H9 (cell line): ENCODE data around the gene CARHSP1. TPM values are rescaled to one million over a fixed set of nuclear protein-coding genes. Genes with fewer than 3 reads are reported as not detected.
A peak's percentile ranks its signal among the peaks of the same experiment; 100 is the strongest.

Source experiments
- DNase-seq: peaks from one replicate; pipeline ENCODE4 v3.0.0-alpha.2; 2017
- H2AFZ ChIP-seq: one replicate; pipeline ENCODE4 v1.6.1; 2013; ENCODE audit warnings: mild to moderate bottlenecking, low read length, control low read depth, moderate library complexity
- H2AK5ac ChIP-seq: 2 replicates; pipeline ENCODE4 v1.6.1; 2013; ENCODE audit warnings: low read length, control low read depth, mixed read lengths; ENCODE audit not compliant: insufficient read length
- H2BK120ac ChIP-seq: one replicate; pipeline ENCODE4 v1.6.1; 2013; ENCODE audit warnings: low read depth, mild to moderate bottlenecking, low read length, control low read depth, inconsistent platforms; ENCODE audit not compliant: poor library complexity, severe bottlenecking
- H2BK12ac ChIP-seq: 2 replicates; pipeline ENCODE4 v1.6.1; 2013; ENCODE audit warnings: low read length, control low read depth, mixed read lengths, low read depth; ENCODE audit not compliant: insufficient read length
- H2BK15ac ChIP-seq: 2 replicates; pipeline ENCODE4 v1.6.1; 2013; ENCODE audit warnings: low read depth, low read length, control low read depth
- H2BK20ac ChIP-seq: one replicate; pipeline ENCODE4 v1.6.1; 2013; ENCODE audit warnings: low read depth, mild to moderate bottlenecking, low read length, control low read depth, inconsistent platforms; ENCODE audit not compliant: poor library complexity, severe bottlenecking
- H2BK5ac ChIP-seq: 2 replicates; pipeline ENCODE4 v1.6.1; 2013; ENCODE audit warnings: low read length, control low read depth, mixed read lengths; ENCODE audit not compliant: insufficient read length
- H3K14ac ChIP-seq: 2 replicates; pipeline ENCODE4 v1.6.1; 2013; ENCODE audit warnings: low read length, control low read depth; ENCODE audit not compliant: insufficient read depth
- H3K18ac ChIP-seq: 2 replicates; pipeline ENCODE4 v1.6.1; 2013; ENCODE audit warnings: low read depth, mild to moderate bottlenecking, mixed read lengths, low read length, control low read depth; ENCODE audit not compliant: insufficient read length
- H3K23ac ChIP-seq: 2 replicates; pipeline ENCODE4 v1.6.1; 2013; ENCODE audit warnings: low read length, control low read depth, mixed read lengths, low read depth; ENCODE audit not compliant: insufficient read length
- H3K23me2 ChIP-seq: 2 replicates; pipeline ENCODE4 v1.6.1; 2013; ENCODE audit warnings: low read depth, mild to moderate bottlenecking, mixed read lengths, low read length, control low read depth; ENCODE audit not compliant: insufficient read length, poor library complexity, severe bottlenecking
- H3K27ac ChIP-seq: 2 replicates; pipeline ENCODE4 v1.5.1; 2013; ENCODE audit warnings: low read length, control low read depth, mixed read lengths, low read depth; ENCODE audit not compliant: insufficient read length
- H3K27me3 ChIP-seq: 2 replicates; pipeline ENCODE4 v1.6.1; 2013; ENCODE audit warnings: low read length, control low read depth, inconsistent platforms; ENCODE audit not compliant: insufficient read depth
- H3K4ac ChIP-seq: 2 replicates; pipeline ENCODE4 v1.6.1; 2013; ENCODE audit warnings: low read depth, mild to moderate bottlenecking, control low read depth, inconsistent platforms, low read length, moderate library complexity
- H3K4me1 ChIP-seq: 2 replicates; pipeline ENCODE4 v1.6.1; 2013; ENCODE audit warnings: low read length, control low read depth, inconsistent platforms; ENCODE audit not compliant: insufficient read depth
- H3K4me2 ChIP-seq: 2 replicates; pipeline ENCODE4 v1.6.1; 2013; ENCODE audit warnings: low read length, control low read depth, mixed read lengths; ENCODE audit not compliant: insufficient read length, insufficient read depth
- H3K56ac ChIP-seq: 2 replicates; pipeline ENCODE4 v1.6.1; 2013; ENCODE audit warnings: low read depth, mild to moderate bottlenecking, mixed read lengths, low read length, control low read depth; ENCODE audit not compliant: insufficient read length
- H3K79me1 ChIP-seq: 2 replicates; pipeline ENCODE4 v1.6.1; 2013; ENCODE audit warnings: low read depth, mild to moderate bottlenecking, moderate library complexity, low read length, control low read depth, inconsistent platforms; ENCODE audit not compliant: insufficient read depth, poor library complexity, severe bottlenecking
- H3K79me2 ChIP-seq: 2 replicates; pipeline ENCODE4 v1.6.1; 2013; ENCODE audit warnings: low read length, control low read depth, inconsistent platforms; ENCODE audit not compliant: insufficient read depth
- H3K9ac ChIP-seq: 2 replicates; pipeline ENCODE4 v1.6.1; 2013; ENCODE audit warnings: low read length, control low read depth, mixed read lengths; ENCODE audit not compliant: insufficient read length; ENCODE audit errors: extremely low read depth
- H3K9me3 ChIP-seq: one replicate; pipeline ENCODE4 v1.6.1; 2013; ENCODE audit warnings: low read depth, low read length, inconsistent platforms; ENCODE audit not compliant: control insufficient read depth
- H3T11ph ChIP-seq: one replicate; pipeline ENCODE4 v1.6.1; 2013; ENCODE audit warnings: mild to moderate bottlenecking, low read length, control low read depth, inconsistent platforms
- H4K20me1 ChIP-seq: one replicate; pipeline ENCODE4 v1.6.1; 2013; ENCODE audit not compliant: control insufficient read depth, insufficient read length, insufficient read depth
- H4K5ac ChIP-seq: 2 replicates; pipeline ENCODE4 v1.6.1; 2013; ENCODE audit warnings: low read depth, mild to moderate bottlenecking, mixed read lengths, low read length, control low read depth; ENCODE audit not compliant: insufficient read length
- H4K8ac ChIP-seq: replicated peaks from 2 replicates; pipeline ENCODE4 v1.6.1; 2013; ENCODE audit warnings: low read length, control low read depth, mixed read lengths, low read depth; ENCODE audit not compliant: insufficient read length
- H4K91ac ChIP-seq: 2 replicates; pipeline ENCODE4 v1.6.1; 2013; ENCODE audit warnings: low read depth, mild to moderate bottlenecking, moderate library complexity, mixed read lengths, low read length, control low read depth; ENCODE audit not compliant: insufficient read length
- H3K27ac Mint-ChIP-seq, 3 experiments: 2 replicates in 2 of 3; 3 replicates in 1 of 3; pipeline ENCODE4 v1.8.0; 2020 to 2021; ENCODE audit warnings: mixed read lengths in 3 of 3, mild to moderate bottlenecking in 1 of 3, moderate library complexity in 1 of 3
- H3K27me3 Mint-ChIP-seq: 2 replicates; pipeline ENCODE4 v1.8.0; 2021; ENCODE audit warnings: low read depth, mild to moderate bottlenecking, moderate library complexity, mixed read lengths
- H3K36me3 Mint-ChIP-seq, 3 experiments: 2 replicates in 2 of 3; 3 replicates in 1 of 3; pipeline ENCODE4 v1.8.0; 2020 to 2021; ENCODE audit warnings: low read depth in 3 of 3, mixed read lengths in 3 of 3; ENCODE audit not compliant: insufficient read depth in 1 of 3
- H3K4me1 Mint-ChIP-seq, 2 experiments: 2 replicates each; pipeline ENCODE4 v1.8.0; 2020; ENCODE audit warnings: mixed read lengths in 2 of 2
- H3K4me3 Mint-ChIP-seq, 2 experiments: 2 replicates in 1 of 2; 3 replicates in 1 of 2; pipeline ENCODE4 v1.8.0; 2020 to 2021; ENCODE audit warnings: mild to moderate bottlenecking in 2 of 2, mixed read lengths in 2 of 2, moderate library complexity in 1 of 2
- H3K9me3 Mint-ChIP-seq, 2 experiments: 2 replicates in 1 of 2; 3 replicates in 1 of 2; pipeline ENCODE4 v1.8.0; 2020; ENCODE audit warnings: mild to moderate bottlenecking in 2 of 2, mixed read lengths in 2 of 2, moderate library complexity in 1 of 2
- WGBS: extraction: QIAGEN DNeasy Blood & Tissue Kit; methylation state at CpG from one replicate; pipeline ENCODE4 v1.1.7; 2013; ENCODE audit warnings: missing lambda C conversion rate, low lambda C conversion rate, mixed read lengths; ENCODE audit not compliant: insufficient read length; ENCODE audit errors: extremely low coverage; 5-methylcytosine and 5-hydroxymethylcytosine counted together
- total RNA-seq: library from RNA; stranded (reverse); gene quantifications from 2 replicates; pipeline ENCODE4 v1.2.1, GENCODE V29; 2021
- TF ChIP-seq, protein P1 (sequence below): fragments of 200-600 bp; sonication (generic); conservative IDR thresholded peaks from 3 replicates; pipeline ENCODE4 v1.8.0; 2021; ENCODE audit warnings: antibody characterized with exemption, mild to moderate bottlenecking

Gene CARHSP1
- total RNA-seq, 1 experiment from 2014 or later, result 194 TPM

DNA sequence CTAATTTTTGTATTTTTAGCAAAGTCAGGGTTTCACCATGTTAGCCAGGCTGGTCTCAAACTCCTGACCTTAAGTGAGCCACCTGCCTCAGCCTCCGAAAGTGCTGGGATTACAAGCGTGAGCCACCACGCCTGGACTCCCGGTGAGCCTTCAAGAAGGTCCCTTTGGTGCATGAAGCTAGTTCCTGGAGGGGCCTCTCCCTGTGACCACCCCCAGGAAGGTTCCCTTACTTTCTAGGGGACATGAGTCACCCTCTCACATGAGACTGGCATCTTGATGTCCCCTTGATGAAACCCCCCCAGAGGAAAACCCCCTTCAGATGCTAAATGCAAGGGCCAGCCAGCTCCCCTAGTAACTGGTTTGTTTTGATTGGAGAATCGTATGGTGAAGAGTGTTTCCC, 12.8 kb downstream of the CARHSP1 start:
- H3K79me1 ChIP-seq, result peaks cover 3% of the 10 kb centered on the region
- no peaks in the 10 kb centered on the region for H3K23me2 ChIP-seq
- no peak overlapping the region for H4K8ac ChIP-seq
- TF ChIP-seq, protein P1, sequence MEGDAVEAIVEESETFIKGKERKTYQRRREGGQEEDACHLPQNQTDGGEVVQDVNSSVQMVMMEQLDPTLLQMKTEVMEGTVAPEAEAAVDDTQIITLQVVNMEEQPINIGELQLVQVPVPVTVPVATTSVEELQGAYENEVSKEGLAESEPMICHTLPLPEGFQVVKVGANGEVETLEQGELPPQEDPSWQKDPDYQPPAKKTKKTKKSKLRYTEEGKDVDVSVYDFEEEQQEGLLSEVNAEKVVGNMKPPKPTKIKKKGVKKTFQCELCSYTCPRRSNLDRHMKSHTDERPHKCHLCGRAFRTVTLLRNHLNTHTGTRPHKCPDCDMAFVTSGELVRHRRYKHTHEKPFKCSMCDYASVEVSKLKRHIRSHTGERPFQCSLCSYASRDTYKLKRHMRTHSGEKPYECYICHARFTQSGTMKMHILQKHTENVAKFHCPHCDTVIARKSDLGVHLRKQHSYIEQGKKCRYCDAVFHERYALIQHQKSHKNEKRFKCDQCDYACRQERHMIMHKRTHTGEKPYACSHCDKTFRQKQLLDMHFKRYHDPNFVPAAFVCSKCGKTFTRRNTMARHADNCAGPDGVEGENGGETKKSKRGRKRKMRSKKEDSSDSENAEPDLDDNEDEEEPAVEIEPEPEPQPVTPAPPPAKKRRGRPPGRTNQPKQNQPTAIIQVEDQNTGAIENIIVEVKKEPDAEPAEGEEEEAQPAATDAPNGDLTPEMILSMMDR, result no peak
- no peak overlapping the region for H3K56ac ChIP-seq
- no peak overlapping the region for H2BK120ac ChIP-seq
- no peak overlapping the region for H2BK20ac ChIP-seq
- H3K4me2 ChIP-seq, result no peak overlapping the region
- no peaks in the 10 kb centered on the region for H3K9me3 ChIP-seq
- no peak overlapping the region for H4K91ac ChIP-seq
- peaks cover 51 to 85% (median 74%) of the 10 kb centered on the region in 3 experiments for H3K36me3 Mint-ChIP-seq
- no peak overlapping the region for H3K9ac ChIP-seq
- no peak overlapping the region for H2BK12ac ChIP-seq
- H4K5ac ChIP-seq, result no peak overlapping the region
- H2BK5ac ChIP-seq, result no peak overlapping the region
- H3K27ac Mint-ChIP-seq, result peak overlapping the region in 2 of 3 experiments; percentile 61 to 82; a peak in 2 of 7 replicates
- DNase-seq, result no peak
- no peaks in the 10 kb centered on the region for H3K4me1 ChIP-seq
- peaks cover 0 to 3% of the 10 kb centered on the region in 2 experiments; a peak in 2 of 5 replicates for H3K9me3 Mint-ChIP-seq
- peaks cover 16 to 28% of the 10 kb centered on the region in 2 experiments for H3K4me1 Mint-ChIP-seq
- no CpG with 5 or more reads among the region's 5 CpGs for WGBS
- H3K4me3 Mint-ChIP-seq, result no peak overlapping the region
- no peak overlapping the region for H3K18ac ChIP-seq
- H2AFZ ChIP-seq, result no peak overlapping the region
- no peak overlapping the region for H2AK5ac ChIP-seq
- H3K4ac ChIP-seq, result no peak overlapping the region
- H3K14ac ChIP-seq, result no peak overlapping the region
- H3K23ac ChIP-seq, result no peak overlapping the region
- peaks cover 2% of the 10 kb centered on the region for H4K20me1 ChIP-seq
- H3K27me3 ChIP-seq, result no peaks in the 10 kb centered on the region
- H2BK15ac ChIP-seq, result no peak overlapping the region
- no peak overlapping the region for H3T11ph ChIP-seq
- no peaks in the 10 kb centered on the region; the same call in 1 of the 2 replicates for H3K27me3 Mint-ChIP-seq
- H3K79me2 ChIP-seq, result peaks cover 6% of the 10 kb centered on the region; the same call in 1 of the 2 replicates
- H3K27ac ChIP-seq, result no peak overlapping the region
